NT2/D1 (cell line): Measurements from ENCODE around the gene MYL2.

Source experiments
- SUZ12 ChIP-seq: IDR thresholded peaks from 2 replicates; pipeline ENCODE4 v1.6.1; 2011; ENCODE audit not compliant: insufficient read length, insufficient read depth; ENCODE audit errors: extremely low read depth
- YY1 ChIP-seq: IDR thresholded peaks from 2 replicates; pipeline ENCODE4 v1.6.1; 2011; ENCODE audit not compliant: insufficient read length, insufficient read depth
- ZNF274 ChIP-seq: IDR thresholded peaks from 2 replicates; pipeline ENCODE4 v1.6.1; 2011; ENCODE audit warnings: mild to moderate bottlenecking, low read depth, low read length

DNA sequence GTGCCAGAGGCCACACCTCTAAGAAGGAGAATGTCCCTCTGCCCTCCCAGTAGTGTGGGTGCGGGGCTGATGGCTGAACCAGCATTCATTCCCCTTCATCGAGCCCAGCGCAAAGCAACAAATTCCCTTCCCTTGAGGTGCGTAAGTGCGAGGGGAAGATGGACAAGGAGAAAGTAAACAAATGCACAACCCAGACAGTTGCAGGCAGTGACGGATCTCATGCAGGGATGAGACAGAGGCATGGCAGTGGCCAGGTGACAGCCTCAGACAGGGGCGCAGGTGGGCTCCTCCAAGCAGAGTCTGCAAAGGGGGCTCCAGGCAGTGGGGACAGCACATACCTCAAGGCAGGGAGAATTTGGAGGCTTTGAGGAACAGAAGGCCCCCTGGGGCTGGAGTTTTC lies 2.3 kb upstream of the MYL2 start:
- TF ChIP-seq SUZ12: no peak
- no peak for TF ChIP-seq ZNF274
- TF ChIP-seq YY1: no peak
